ES-I3 (cell line): ENCODE data around the gene USP12.

Experiments
- H3K36me3 ChIP-seq: 2 replicates; pipeline ENCODE4 v1.6.1; 2013; ENCODE audit warnings: mild to moderate bottlenecking, low read length, control low read depth, moderate library complexity; ENCODE audit not compliant: insufficient read depth
- H3K4me1 ChIP-seq: 2 replicates; pipeline ENCODE4 v1.6.1; 2013; ENCODE audit warnings: mild to moderate bottlenecking, control low read depth, low read length; ENCODE audit not compliant: insufficient read depth
- H3K9ac ChIP-seq: 2 replicates; pipeline ENCODE4 v1.6.1; 2013; ENCODE audit warnings: low read depth, mild to moderate bottlenecking, low read length, moderate library complexity
- H3K9me3 ChIP-seq: 2 replicates; pipeline ENCODE4 v1.6.1; 2013; ENCODE audit warnings: mild to moderate bottlenecking, low read length, moderate library complexity; ENCODE audit not compliant: control insufficient read depth, insufficient read depth

The USP12 gene

GRCh38 chr13:27174766-27175455 is 3.3 kb upstream of the USP12 start:
- Histone ChIP-seq H3K9me3 (no peaks in the 10 kb centered on the region), H3K36me3 (no peaks in the 10 kb centered on the region), H3K4me1 (peaks cover 5% of the 10 kb centered on the region), H3K9ac (no peak overlapping the region)

GRCh38 chr13:27172495-27172842 is 858 bp upstream of the USP12 start:
- Histone ChIP-seq H3K9ac (peak overlapping the region; percentile 79), H3K36me3 (no peaks in the 10 kb centered on the region), H3K4me1 (peaks cover 7% of the 10 kb centered on the region; the same call in 1 of the 2 replicates)

DNA sequence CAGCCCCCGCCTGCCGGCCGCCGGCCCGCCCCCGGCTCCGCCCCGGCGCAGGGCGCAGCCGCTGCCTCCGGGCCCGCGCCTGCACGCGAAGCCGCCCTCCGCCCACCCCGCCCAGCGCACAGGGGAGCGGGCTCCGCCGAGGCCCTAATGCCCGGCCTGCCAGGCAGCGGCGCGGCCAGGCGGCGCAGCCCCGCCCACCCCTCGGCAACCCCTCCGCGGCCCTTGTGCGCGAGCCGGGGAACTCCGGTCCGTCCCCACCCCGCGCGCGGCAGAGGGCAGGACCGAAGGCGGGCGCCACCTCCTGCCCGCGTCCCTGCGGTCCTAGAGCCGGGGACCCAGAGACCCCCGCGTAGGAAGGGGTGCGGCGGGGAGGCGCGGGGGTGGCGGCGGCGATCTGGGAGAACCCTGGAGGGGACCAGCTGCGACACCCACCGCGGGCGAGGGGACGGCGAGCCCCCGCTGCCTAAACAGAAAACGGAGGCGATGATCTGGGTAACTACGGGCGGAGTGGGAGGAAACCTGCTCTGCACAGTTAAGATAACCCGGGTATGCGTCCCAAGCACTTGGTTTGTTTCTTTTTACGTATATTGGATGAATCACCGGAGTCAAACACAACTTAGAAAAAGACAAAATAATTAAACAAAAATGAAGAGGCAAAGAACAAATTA is 350 bp upstream of the USP12 start:
- Histone ChIP-seq H3K4me1 (peaks cover 7% of the 10 kb centered on the region; the same call in 1 of the 2 replicates), H3K9ac (peak overlapping the region; percentile 79), H3K9me3 (no peaks in the 10 kb centered on the region), H3K36me3 (no peaks in the 10 kb centered on the region)

More at GRCh38 chr13:27172495-27172842, 858 bp upstream of the USP12 start:
- no peaks in the 10 kb centered on the region for H3K9me3 ChIP-seq

- Histone ChIP-seq H3K9ac (peak overlapping the region; percentile 85), H3K9me3 (no peaks in the 10 kb centered on the region), H3K36me3 (no peaks in the 10 kb centered on the region), H3K4me1 (peaks cover 7% of the 10 kb centered on the region; the same call in 1 of the 2 replicates)
Measured at GRCh38 chr13:27170516-27171243, 931 bp downstream of the USP12 start.

- no peaks in the 10 kb centered on the region for H3K9me3 ChIP-seq
- peaks cover 7% of the 10 kb centered on the region; the same call in 1 of the 2 replicates for H3K4me1 ChIP-seq
- peak overlapping the region; percentile 85 for H3K9ac ChIP-seq
- H3K36me3 ChIP-seq: no peaks in the 10 kb centered on the region
Measured at GRCh38 chr13:27170221-27170515, 1.4 kb downstream of the USP12 start.

DNA sequence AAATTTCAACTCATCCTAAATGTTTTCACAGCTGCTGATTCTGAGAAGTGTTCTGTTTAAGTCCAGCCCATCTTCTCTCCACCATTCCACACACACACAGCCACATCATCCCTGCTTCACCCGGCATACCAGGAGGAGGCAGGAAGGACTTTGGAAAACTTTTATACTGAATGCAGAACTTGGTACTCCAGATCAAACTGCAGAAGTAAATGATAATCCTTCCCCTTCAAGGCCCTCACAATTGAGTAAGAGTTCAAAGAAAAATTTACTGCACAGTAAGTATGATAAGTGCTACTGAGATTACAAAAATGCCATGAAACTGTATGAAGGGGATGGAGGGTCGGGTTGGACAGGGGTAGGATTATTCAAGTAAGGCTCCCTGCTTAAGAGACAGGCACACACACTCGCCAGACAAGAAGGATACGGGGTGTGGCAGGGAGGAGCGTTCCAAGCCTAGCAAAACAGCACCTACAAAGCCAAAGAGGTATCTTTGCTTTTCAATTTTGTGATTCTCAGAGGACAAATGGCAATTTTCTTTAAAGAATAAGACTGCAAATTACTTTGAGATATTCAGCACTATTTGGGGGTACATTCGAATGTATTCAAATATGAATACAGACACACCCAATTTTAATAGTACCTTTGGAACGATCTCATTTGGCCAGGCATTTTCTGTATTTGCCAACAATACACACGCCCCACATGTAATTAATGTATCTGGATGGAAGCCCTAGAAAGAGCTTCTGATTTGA is 2.5 kb downstream of the USP12 start:
- Histone ChIP-seq H3K36me3 (no peaks in the 10 kb centered on the region), H3K4me1 (peaks cover 7% of the 10 kb centered on the region; the same call in 1 of the 2 replicates), H3K9ac (no peak overlapping the region), H3K9me3 (no peaks in the 10 kb centered on the region)

- no peaks in the 10 kb centered on the region for H3K9me3 ChIP-seq
- no peak overlapping the region for H3K9ac ChIP-seq
- peaks cover 7% of the 10 kb centered on the region; the same call in 1 of the 2 replicates for H3K4me1 ChIP-seq
- H3K36me3 ChIP-seq: no peaks in the 10 kb centered on the region
Measured at GRCh38 chr13:27168086-27168485, 3.5 kb downstream of the USP12 start.

DNA sequence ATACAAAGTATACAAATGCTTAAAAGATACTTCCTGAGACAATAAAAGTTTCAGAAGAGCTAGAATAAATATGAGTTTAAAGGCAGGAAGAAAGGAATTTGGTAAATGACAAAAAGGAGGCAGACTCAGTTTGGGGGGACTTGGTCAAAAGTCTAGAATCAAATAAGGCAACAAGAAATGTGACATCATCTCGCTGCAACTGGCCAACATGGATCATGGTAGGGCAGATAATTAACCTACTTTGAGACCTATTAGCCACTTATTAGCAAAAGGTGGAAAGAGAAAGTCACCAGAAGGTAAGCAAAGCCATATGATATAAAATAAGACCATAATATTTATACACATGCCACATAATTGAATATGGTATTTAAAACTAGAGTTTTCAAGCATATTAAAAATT is 5.3 kb downstream of the USP12 start:
- H3K4me1 ChIP-seq: peaks cover 7% of the 10 kb centered on the region; the same call in 1 of the 2 replicates
- no peaks in the 10 kb centered on the region for H3K36me3 ChIP-seq
- no peak overlapping the region for H3K9ac ChIP-seq
- H3K9me3 ChIP-seq: no peaks in the 10 kb centered on the region

DNA sequence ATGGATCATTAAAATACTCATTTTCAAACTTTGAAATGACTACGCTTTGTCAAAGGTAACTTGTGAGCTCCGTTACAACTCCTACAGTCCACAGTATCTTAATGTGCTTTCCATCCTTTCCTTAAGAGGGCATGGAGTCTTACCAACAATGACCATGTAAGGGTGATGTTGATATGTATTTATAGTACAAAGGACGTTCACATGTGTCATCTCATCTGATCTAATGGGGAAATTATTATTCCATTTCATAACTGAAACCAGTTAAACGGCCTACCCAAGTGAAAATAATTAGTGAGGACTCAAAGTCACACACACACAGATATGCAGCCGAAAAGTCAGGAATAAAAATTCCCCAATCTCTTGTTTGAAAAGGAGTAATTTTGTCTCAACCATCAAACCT is 9.6 kb downstream of the USP12 start:
- H3K9me3 ChIP-seq: peaks cover 3% of the 10 kb centered on the region; the same call in 1 of the 2 replicates
- no peaks in the 10 kb centered on the region for H3K4me1 ChIP-seq
- no peaks in the 10 kb centered on the region for H3K36me3 ChIP-seq
- H3K9ac ChIP-seq: no peak overlapping the region

DNA sequence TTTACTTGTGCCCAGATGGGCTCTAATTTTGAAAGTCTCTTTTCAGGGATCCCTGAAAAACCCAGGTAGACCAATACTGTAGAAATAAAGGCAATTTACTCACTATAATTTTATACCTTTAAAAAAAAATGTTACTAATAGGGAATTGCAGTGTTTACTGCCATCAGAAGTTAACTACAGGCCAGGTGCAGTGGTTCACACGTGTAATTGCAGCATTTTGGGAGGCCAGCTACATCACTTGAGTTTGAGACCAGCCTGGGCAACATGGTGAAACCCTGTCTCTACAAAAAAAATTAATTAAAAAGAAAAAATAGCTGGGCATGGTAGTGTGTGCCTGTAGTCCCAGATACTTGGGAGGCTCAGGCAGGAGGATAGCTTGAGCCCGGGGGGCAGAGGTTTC is 10.2 kb downstream of the USP12 start:
- Histone ChIP-seq H3K4me1 (no peaks in the 10 kb centered on the region), H3K9ac (no peak overlapping the region), H3K9me3 (peaks cover 3% of the 10 kb centered on the region; the same call in 1 of the 2 replicates), H3K36me3 (no peaks in the 10 kb centered on the region)

DNA sequence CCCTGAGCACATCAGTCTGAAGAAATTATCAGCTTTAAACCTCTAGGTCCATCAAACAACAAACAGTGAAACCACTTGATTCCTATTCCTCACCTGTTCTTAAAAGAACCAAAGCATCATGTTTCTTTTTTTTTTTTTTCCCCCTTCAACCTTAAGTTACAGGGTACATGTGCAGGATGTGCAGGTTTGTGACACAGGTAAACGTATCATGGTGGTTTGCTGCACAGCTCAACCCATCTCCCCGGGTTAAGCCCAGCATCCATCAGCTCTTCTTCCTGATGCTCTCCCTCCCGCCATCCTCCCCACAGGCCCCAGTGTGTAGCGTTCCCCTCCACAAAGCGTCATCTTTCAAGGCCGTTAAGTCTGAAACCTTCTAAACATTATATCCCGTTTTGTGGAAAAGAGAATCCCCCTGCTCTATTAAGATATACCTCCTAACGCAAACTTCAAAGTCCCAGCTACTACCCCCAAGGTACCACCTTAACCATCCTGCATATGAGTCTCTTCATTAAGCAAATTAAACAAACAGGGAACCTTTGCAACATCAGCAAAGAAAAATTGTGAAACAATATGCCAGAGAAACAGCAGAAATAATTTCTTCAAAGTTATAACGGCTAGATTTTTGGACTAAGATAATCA is 10.8 kb downstream of the USP12 start:
- Histone ChIP-seq H3K4me1 (no peaks in the 10 kb centered on the region), H3K36me3 (no peaks in the 10 kb centered on the region), H3K9me3 (peaks cover 3% of the 10 kb centered on the region; the same call in 1 of the 2 replicates), H3K9ac (no peak overlapping the region)

DNA sequence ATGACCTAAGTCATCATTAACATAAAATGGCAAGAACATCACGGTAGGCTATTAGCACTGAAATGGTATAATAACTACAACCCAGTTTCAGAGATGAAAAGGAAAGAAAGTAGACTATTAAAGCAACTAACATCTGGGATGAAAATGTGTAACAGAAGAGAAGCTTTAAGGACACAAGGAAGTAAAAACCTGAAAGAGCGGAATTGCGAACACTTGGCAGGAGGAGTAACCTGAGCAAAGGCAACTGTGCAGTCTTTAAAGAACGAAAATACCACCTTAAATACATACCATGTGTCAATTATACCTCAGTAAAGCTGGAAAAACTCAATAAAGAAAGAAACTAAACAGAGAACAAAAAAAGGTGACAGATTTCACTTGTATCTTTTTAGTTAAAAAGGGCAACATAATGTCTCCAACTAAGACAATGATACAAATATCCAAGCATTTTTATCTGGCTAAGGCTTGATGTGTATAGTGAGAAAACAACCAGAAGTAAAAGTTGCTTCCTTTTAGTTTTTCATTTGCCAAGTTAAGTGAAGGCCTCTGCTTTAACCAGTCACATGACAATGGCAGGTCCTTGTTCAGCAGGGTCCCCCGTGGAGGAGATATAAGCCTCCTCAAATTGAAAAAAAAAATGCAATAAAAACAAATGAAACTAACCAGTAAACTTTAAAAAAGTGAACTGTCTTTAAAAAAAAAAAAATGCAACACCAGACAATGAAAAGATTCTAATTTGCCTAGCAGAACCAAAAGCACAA is 11.6 kb downstream of the USP12 start:
- peaks cover 3% of the 10 kb centered on the region; the same call in 1 of the 2 replicates for H3K9me3 ChIP-seq
- H3K9ac ChIP-seq: no peak overlapping the region
- H3K36me3 ChIP-seq: no peaks in the 10 kb centered on the region
- no peaks in the 10 kb centered on the region for H3K4me1 ChIP-seq

DNA sequence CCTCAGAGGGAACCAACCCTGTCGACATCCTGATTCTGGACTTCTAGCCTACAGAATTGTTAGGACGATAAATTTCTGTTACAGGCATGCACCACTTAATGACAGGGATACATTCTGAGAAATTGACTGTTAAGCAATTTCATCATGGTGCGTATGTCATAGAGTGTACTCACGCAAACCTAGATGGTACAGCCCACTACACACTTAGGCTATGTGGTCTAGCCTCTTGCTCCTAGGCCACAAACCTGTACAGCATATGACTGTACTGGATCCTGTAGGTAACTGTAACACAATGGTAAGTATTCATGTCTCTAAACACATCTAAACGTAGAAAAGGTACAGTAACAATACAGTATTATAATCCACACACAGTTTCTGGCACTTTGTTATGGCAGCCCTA is 13.3 kb downstream of the USP12 start:
- Histone ChIP-seq H3K4me1 (no peaks in the 10 kb centered on the region), H3K9ac (no peak overlapping the region), H3K9me3 (peaks cover 3% of the 10 kb centered on the region; the same call in 1 of the 2 replicates), H3K36me3 (no peaks in the 10 kb centered on the region)
